ENCODE measurements around the gene CCDC80.

DNA sequence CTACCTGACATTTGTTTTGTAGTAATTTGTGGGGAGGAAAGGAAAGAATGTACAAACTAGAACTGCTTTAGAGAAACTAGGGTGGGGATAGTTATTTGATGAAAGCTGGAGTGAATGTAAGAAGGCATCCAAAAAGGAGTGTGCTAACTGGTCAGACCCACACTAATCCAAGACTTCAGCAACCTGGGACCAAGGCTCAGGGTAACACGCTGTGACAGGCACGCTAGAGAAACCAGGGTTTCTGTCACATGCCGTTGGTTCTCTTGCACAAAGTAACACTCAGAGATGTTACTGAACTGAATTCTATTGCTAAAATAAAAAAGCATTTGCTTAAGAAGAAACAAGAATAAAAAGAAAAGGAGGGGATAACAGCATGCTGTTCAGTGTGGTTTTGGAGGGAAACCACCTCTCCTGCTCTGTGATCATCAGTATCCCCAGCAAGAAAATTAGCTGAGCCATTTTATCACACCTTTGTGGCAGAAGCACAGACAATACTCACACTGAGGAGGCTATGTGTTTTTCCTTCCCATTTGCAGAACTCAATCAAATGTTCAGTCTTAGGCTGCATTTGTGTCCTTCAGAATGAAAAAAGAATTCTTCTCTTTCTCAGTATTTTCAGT lies 2.8 kb upstream of the CCDC80 start:
- TF ChIP-seq, protein P1, sequence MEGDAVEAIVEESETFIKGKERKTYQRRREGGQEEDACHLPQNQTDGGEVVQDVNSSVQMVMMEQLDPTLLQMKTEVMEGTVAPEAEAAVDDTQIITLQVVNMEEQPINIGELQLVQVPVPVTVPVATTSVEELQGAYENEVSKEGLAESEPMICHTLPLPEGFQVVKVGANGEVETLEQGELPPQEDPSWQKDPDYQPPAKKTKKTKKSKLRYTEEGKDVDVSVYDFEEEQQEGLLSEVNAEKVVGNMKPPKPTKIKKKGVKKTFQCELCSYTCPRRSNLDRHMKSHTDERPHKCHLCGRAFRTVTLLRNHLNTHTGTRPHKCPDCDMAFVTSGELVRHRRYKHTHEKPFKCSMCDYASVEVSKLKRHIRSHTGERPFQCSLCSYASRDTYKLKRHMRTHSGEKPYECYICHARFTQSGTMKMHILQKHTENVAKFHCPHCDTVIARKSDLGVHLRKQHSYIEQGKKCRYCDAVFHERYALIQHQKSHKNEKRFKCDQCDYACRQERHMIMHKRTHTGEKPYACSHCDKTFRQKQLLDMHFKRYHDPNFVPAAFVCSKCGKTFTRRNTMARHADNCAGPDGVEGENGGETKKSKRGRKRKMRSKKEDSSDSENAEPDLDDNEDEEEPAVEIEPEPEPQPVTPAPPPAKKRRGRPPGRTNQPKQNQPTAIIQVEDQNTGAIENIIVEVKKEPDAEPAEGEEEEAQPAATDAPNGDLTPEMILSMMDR (IDR thresholded peaks at IDR 0.05) = no peak
- TF ChIP-seq POLR2A (IDR thresholded peaks at IDR 0.05) = no peak
